HTR-8/SVneo (cell line): ENCODE data around the gene RPS10.
A peak's percentile ranks its signal among the peaks of the same experiment; 100 is the strongest.

ENCODE experiments used
- DNase-seq: peaks from one replicate; pipeline ENCODE4 v3.0.0; 2011; ENCODE audit warnings: low spot score, mixed read lengths; ENCODE audit not compliant: insufficient read length
- FAIRE-seq: peaks from 2 replicates; lab custom pipeline; 2011; peaks lifted over from hg19 to GRCh38; lab: Jason Lieb, UNC

Gene RPS10

DNA sequence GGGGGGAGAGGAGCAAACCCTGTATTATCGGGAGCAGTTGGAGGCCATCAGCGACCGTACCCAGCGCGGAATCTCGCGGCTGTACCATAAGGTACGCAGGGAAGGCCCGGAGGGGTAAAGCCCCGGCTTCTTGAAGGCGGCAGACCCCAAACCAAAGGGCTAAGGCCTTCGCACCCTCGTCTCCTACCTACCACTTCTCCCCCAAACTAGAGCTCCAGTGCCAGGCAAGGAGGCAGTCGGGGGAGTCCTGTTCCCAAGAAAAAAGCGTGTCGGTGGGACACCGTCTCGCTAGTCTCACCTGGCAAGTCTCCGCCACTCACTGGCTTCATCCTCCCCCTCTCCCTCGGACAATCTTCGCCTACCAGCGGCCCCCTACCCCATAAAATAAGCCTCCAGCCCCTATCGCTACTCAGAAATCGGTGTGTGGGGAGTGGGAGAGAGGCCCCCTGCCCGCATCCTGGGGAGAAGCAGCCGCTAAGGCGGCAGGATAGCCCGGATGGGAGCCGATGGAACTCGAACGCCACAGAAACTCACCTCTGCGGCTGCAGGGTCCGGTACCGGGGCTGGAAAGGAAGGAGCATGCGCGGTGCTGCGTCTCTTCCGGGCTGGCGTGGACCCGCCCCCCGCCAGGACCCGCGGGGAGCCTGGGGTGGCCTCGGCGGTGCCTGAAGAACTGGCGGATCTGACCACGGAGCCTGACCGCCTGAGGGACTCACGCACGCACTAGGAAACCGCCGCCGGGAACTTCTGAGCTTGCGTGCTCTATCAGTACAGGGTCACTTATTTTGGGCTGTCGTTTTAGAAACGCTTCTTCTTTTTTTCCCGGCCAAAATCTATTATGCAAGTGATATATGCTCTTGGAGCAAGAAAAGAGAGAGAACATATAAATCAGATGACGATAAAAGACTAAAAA lies at the start of gene RPS10:
RPS10 (minus strand) TSS at position 572 of the 913 bp plus-strand sequence. CDS start 848 bp downstream, outside the sequence.
- DNase-seq, result peak; percentile 98
- peak; percentile 42 for FAIRE-seq

DNA sequence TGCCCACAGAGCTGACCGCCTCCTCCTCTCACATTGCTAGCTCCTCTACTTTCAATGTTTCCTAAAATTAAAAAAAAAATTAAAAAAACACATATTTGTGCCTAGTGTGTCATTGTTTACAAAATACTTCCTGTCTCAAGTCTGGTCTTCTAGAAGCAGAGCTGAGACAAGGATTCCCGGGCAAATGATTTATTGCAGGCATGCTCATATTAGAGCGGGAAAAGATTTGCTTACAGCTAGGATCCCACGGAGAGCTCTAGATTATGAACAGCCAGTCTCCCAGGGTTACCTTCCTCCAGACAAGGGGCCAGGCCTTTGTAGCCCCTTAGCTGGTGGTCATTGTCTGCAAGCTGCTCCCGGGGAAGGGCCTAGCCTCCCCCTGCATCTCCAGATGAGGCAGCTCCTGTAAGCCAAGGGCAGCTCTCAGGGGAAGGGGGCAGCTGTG lies 49.4 kb upstream of the RPS10 start:
- FAIRE-seq, result peak; percentile 60
- DNase-seq, result peak; percentile 86

DNA sequence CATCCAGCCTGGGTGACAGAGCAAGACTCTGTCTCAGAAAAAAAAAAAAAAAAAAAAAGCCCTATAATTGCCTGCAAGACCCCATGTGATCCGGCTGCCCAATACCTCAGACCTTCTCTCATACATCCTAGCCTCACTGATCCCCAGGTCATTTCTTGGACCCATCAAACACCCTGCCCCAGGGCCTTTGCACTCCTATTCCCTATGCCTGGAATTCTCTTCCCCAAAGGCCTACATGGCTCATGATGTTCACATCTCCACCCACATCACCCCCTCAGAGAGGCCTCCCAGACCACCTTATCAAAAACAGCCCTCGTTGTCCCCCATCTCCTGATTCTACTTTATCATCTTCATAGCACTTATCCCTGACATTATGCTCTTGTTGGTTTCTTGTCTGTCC lies 48.9 kb upstream of the RPS10 start:
- FAIRE-seq (no peak), DNase-seq (no peak)

- FAIRE-seq, result no peak
- DNase-seq, result no peak
Observed at GRCh38 chr6:34473967-34474366, 48.1 kb upstream of the RPS10 start.

DNA sequence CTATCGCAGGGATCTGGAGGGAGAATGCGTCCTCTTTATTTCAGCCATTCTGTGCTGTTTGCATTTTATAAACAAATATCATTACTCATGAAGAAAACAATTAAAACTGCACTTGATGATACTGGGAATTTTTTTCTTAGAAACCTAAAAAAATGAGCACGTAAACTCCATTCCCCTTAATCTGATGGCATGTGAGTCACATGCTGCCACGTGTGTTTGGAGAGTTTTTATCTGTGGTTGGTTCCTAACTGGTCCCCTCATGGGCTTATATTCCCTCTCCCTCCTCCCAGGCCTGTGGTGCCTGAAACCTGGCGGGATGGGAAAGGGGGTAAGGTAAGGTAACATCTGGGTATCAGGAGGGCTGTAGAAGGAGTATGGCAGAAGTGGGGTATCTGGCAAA lies 46.6 kb upstream of the RPS10 start:
- FAIRE-seq (no peak), DNase-seq (no peak)

DNA sequence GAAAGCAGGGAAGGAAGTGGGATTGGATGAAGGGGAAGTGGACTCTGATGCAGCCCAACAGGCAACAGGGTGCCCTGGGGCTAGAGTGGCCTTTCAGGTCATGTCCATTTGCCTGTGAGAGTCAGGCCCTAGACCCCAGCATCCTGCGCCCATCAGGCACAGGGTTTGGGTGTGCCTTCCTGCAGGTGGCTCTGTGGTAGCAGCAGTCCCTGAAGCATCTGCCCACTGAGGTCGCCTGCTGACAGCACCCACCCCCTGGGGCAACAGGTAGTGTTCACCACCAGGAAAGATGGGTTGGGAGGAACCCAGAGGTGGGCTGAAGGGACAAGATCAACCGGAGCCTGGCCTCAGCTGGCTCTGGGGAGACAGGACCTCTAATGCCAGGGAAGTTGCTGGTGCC lies 43.6 kb upstream of the RPS10 start:
- no peak for FAIRE-seq
- DNase-seq, result no peak

DNA sequence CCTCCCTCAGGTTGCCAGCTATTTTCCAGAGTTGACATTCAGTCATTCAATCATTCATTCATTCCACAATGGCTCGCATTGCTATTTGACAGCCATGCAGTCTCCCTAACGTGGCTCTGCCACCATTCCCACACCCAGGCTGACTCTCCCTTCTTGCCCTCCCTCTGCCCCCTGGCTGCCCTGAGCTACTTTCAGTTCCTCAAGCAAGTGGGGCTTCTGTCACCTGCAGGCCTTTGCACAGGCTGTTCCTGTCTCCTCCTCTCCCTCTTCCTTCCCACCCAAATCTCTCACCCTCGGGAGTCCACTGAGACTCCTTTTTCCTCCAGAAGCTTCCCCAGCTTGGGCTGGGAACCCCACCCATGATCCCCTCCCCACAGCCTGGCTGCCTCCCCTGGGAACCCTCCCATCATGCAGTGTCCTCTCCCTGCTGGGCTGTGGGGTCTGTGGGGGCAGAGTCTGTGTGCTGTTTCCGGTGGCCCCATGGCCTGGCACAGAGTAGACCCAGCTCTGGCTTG lies 42.6 kb upstream of the RPS10 start:
- DNase-seq, result no peak
- no peak for FAIRE-seq

GRCh38 chr6:34466242-34467185 lies 40.6 kb upstream of the RPS10 start:
- DNase-seq, result no peak
- FAIRE-seq, result no peak

- no peak for FAIRE-seq
- no peak for DNase-seq
Observed at GRCh38 chr6:34465531-34466241, 39.8 kb upstream of the RPS10 start, which contains the start of gene PACSIN1. Gene PACSIN1 (plus strand): TSS chr6:34466076. CDS start chr6:34526306, 60,230 bp downstream.

DNA sequence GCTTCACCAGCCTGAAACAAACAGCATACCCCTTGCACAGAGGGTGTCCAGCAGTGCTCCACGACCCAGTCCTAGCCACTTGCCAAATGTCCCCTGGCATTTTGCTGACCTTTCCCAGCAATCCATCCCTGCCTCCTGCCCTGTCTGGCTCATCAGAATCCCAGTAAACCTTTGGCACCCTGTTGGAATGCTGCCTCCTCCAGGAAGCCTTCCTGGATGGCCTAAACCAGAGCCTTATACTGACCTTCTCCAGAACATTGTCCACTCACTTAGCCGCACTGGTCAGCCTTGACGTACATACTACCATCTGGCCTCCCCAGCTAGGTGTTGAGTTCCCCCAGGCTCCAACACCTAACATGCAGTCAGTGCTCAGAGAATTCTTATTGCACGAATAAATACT lies 38.0 kb upstream of the RPS10 start:
- no peak for FAIRE-seq

GRCh38 chr6:34463299-34463698 lies 37.4 kb upstream of the RPS10 start:
- no peak for DNase-seq
- FAIRE-seq, result no peak

More for the DNA sequence above, 38.0 kb upstream of the RPS10 start:
- DNase-seq, result no peak

DNA sequence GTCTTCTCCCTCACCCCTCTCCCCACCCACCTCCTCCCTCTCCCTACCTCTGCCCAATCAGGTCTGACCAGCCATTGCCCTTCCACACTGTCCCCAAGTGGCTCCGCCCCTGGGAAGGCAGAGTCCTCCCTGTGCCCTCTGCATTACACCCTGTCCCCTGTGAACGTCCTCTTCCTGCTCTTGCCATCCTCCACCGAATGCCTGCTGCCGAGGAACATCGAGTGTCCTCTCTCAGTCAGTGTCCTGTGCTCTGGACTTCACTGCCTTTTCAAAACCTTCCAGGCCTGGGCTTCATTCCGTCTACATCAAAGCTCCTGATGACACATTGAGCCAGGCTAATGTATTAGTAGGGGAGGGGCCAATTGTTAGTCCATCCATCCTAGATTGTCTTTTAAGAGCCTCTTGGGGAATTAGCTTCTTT lies 36.7 kb upstream of the RPS10 start:
- FAIRE-seq, result peak; percentile 65
- DNase-seq, result peak; percentile 61

- no peak for DNase-seq
- FAIRE-seq, result no peak
Observed at GRCh38 chr6:34462010-34462409, 36.1 kb upstream of the RPS10 start.

- no peak for FAIRE-seq
- DNase-seq, result no peak
Observed at GRCh38 chr6:34460796-34461507, 35.1 kb upstream of the RPS10 start.

DNA sequence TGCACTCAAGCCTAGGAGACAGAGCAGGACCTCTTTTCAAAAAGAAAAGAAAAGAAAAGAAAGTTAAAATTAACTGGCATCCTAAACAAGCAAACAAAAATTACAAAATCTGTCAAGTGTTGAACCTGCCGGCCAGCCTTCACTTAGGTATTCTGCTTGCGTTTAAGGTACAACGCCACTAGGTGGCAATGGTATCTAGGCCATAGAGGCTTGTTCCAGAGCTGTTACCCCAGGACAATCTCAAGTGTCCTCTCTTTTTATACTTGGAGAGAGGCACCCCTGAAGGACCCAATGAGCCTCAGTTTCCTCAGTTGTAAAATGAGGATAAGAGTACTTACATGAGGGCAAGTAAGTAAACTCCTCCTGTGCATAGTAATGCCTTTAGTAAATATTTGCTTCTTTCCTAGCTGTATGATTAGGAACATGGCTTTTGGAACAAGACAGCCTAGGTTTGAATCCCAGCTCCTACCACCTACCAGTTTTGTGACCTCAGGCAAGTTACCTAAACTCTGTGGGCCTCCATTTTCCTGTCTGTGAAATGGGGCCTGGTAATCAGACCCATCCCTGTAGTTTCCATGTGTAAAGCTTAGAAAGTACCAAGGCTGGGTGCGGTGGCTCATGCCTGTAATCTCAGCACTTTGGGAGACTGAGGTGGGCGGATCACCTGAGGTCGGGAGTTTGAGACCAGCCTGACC lies 34.2 kb upstream of the RPS10 start:
- DNase-seq (peak; percentile 41), FAIRE-seq (no peak)

DNA sequence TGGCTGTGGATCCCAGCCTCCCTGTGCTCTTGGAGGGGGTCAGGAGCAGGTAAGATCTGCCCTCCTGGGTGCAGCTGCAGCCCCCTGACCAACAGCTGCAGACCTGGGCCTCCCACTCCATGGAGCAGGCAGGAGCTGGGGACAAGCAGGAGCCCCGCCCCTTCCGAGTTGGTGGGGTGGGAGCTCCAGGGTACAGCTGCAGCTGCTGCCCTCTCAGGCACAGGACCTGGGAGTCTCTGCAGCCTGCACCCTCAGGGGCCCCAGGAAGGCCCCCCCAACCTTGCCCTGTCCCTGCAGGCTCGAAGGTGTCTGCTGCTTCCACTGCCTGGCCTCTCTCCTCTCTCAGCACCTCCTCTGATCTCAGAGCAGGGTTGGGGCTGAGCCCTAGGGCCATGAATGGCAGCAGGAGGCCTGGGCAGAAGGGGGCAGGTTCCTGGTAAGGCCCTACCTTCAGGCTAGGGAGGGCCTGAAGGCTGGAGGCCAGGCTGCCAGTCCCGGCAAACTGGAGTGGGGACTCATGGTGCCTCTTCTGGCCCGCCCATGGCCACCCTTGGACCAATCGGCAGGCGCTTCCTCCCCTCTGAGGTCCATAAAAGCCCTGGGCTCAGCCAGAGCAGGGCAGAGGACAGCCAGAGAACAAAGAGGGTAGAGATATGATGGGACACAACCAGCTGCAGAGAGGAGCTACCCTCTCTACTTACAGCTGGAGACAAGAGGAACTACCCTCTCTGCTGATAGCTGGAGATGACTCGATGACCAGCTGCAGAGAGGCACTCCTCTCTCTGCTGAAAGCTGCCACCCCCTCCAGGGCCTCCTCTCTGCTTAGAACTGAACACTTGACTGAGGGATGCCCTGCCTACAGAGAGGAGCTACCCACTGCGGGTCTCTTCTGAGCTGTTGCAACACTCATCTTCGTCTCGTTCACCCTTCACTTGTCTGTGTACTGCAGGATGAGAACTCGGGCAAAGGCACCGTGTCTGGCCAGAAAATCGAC lies 32.2 kb upstream of the RPS10 start:
- FAIRE-seq, result no peak
- DNase-seq, result no peak

GRCh38 chr6:34457382-34457741 lies 31.5 kb upstream of the RPS10 start:
- FAIRE-seq, result no peak
- no peak for DNase-seq
